ENCODE results near the gene LIPT2.
A peak's percentile ranks its signal among the peaks of the same experiment; 100 is the strongest.

The LIPT2 gene

DNA sequence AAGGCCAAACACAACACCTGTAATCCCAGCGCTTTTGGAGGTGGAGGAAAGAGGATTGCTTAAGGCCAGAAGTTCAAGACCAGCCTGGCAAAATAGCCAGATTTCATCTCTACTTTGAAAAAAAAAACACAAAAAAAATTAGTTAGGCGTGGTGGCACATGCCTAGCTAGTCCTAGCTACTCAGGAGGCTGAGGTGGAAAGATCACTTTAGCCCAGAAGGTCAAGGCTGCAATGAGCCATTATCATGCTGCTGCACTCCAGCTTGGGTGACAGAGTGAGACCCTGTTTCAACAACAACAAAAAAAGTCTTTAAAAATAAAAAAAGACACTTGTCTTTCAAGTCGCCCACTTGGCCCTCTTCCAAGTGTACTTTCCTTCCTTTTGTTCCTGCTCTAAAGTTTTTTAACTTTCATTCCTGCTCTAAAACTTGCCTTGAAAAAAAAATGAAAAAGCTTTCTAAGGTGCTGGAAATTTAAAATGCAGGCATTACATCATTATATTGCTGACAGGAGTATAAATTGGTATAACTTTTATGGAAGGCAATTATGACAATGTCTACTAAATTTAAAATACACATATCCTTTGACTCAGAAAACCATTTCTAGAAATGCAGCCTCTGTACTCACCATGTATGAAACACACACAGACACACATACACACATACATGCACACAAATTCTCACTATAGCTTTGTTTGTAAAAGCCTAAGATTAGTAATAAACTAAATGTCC, 12.7 kb downstream of the LIPT2 start:
- Mint-ChIP-seq H3K27ac (no peak overlapping the region), H3K4me3 (no peak overlapping the region), H3K27me3 (ENCODE audit: low read depth) (no peaks in the 10 kb centered on the region), H3K36me3 (ENCODE audit: low read depth) (no peaks in the 10 kb centered on the region), H3K9me3 (no peaks in the 10 kb centered on the region), H3K4me1 (no peaks in the 10 kb centered on the region)
- TF ChIP-seq, protein P1, sequence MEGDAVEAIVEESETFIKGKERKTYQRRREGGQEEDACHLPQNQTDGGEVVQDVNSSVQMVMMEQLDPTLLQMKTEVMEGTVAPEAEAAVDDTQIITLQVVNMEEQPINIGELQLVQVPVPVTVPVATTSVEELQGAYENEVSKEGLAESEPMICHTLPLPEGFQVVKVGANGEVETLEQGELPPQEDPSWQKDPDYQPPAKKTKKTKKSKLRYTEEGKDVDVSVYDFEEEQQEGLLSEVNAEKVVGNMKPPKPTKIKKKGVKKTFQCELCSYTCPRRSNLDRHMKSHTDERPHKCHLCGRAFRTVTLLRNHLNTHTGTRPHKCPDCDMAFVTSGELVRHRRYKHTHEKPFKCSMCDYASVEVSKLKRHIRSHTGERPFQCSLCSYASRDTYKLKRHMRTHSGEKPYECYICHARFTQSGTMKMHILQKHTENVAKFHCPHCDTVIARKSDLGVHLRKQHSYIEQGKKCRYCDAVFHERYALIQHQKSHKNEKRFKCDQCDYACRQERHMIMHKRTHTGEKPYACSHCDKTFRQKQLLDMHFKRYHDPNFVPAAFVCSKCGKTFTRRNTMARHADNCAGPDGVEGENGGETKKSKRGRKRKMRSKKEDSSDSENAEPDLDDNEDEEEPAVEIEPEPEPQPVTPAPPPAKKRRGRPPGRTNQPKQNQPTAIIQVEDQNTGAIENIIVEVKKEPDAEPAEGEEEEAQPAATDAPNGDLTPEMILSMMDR (IDR thresholded peaks at IDR 0.05; ENCODE audit: unreplicated experiment in 3 of 3) = no peak

DNA sequence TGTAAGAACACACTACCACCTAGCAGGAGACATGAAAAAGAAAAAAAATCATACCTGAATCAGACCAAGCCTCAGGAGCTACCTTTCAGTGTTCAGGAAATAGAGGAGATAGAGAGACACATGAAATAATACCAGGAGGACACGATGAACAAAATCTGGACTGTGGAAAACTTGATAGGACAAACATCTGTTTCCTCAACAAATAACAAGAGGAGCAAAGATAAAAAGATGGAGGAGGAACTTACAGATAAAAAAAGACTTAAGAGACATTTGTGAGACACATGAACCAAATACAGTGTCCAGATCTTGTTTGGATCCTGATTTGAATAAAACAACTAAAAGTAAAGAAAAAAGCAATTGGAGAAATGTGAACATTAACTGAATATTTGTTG, 13.8 kb downstream of the LIPT2 start:
- Mint-ChIP-seq H3K4me3 (no peak overlapping the region), H3K27me3 (ENCODE audit: low read depth) (no peaks in the 10 kb centered on the region), H3K9me3 (no peaks in the 10 kb centered on the region), H3K4me1 (no peaks in the 10 kb centered on the region), H3K36me3 (ENCODE audit: low read depth) (no peaks in the 10 kb centered on the region), H3K27ac (no peak overlapping the region)
- TF ChIP-seq, protein P1 (IDR thresholded peaks at IDR 0.05; ENCODE audit: unreplicated experiment in 3 of 3) = no peak

DNA sequence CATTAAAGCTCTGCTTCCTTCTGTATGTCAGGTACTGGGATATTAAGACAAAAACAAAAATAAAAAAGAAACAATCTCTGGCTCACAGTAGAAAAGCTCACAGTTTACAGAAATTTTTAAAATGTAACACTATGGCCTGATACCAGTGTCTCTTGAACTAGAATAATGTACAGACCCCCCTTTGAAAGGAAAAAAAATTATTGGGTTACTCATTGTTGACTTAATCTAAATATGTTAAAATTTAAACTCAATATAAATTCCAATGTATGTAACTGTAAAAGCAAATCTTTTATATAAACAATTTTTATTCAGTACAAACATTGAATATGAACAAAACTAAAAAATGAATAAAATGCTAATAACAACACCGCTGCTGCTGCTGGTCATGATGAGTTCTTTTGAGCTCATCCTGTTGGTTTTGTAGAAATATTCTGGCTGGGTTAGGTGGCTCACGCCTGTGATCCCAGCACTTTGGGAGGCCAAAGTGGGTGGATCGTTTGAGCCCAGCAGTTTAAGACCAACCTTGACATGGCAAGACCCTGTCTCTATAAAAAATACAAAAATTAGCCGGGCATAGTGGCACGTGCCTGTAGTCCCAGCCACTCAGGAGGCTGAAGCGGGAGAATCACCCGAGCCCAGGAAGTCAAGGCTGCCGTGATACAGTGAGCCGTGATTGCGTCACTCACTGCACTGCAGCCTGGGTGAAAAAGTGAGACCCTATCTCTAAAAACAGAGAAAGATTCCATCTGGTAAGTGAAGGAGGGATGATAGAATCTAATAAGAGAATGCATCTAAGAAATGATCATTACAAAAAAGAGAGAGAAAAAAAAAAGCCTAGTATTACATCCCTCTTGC, 14.4 kb downstream of the LIPT2 start:
- Mint-ChIP-seq H3K36me3 (ENCODE audit: low read depth) (no peaks in the 10 kb centered on the region), H3K9me3 (no peaks in the 10 kb centered on the region), H3K4me3 (no peak overlapping the region), H3K4me1 (peaks cover 1% of the 10 kb centered on the region), H3K27me3 (ENCODE audit: low read depth) (no peaks in the 10 kb centered on the region), H3K27ac (no peak overlapping the region)
- TF ChIP-seq, protein P1 (IDR thresholded peaks at IDR 0.05; ENCODE audit: unreplicated experiment in 3 of 3) = no peak

DNA sequence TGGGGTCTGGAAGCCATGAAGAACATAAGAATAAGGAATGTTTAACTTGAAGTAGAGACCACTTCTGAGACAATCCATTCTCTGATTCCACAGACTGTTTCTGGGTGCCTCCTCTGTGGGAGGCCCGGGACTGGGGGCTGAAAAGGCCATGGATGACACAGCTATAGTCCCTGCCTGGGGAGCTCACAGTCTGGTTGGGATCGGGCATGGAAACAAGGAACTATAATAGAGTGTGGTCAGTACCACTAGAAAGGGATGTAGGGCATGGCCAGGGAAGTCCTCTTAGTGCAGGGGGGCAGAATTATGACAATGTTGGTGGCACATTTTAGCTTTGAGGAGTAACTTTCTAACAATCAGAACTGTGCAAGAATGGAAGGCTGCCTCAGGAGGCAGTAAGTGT, 17.0 kb downstream of the LIPT2 start:
- H3K27me3 Mint-ChIP-seq (ENCODE audit: low read depth) = peaks cover 3% of the 10 kb centered on the region
- no peaks in the 10 kb centered on the region for H3K9me3 Mint-ChIP-seq
- H3K36me3 Mint-ChIP-seq (ENCODE audit: low read depth) = no peaks in the 10 kb centered on the region
- no peak overlapping the region for H3K27ac Mint-ChIP-seq
- no peak overlapping the region for H3K4me3 Mint-ChIP-seq
- peaks cover 4% of the 10 kb centered on the region for H3K4me1 Mint-ChIP-seq
- TF ChIP-seq, protein P1 (IDR thresholded peaks at IDR 0.05; ENCODE audit: unreplicated experiment in 3 of 3) = no peak

DNA sequence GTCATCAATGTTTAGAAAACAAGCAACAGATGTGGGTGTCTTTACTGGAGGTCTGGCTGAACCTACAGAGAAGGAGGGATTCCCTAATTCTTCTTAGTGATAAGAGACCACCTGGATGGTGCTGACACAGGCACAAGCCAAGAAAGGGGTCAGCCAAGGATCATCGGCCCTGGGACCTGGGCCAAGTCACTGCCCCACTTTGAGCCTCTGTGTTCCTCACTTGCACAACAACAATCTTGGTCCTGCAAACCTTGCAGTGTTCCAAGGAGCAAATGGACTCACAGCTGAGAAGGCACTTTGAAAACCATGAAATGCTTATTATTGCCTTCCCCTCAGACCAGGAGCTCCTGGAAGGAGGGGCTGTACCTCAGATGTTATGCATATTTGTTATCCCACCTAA, 19.2 kb downstream of the LIPT2 start:
- H3K27ac Mint-ChIP-seq = peak overlapping the region in 1 of 3 experiments; percentile 49
- H3K4me1 Mint-ChIP-seq = peaks cover 10% of the 10 kb centered on the region
- TF ChIP-seq, protein P1 (IDR thresholded peaks at IDR 0.05; ENCODE audit: unreplicated experiment in 3 of 3) = no peak
- H3K4me3 Mint-ChIP-seq = no peak overlapping the region
- H3K27me3 Mint-ChIP-seq (ENCODE audit: low read depth) = peaks cover 8% of the 10 kb centered on the region
- H3K9me3 Mint-ChIP-seq = no peaks in the 10 kb centered on the region
- H3K36me3 Mint-ChIP-seq (ENCODE audit: low read depth) = no peaks in the 10 kb centered on the region

Data from nephron (organoid).